GM18873 (cell line): ENCODE results near the gene LDAF1.
"Not testable (repeated sequence)": the region's sequence is repeated elsewhere in the genome, so short reads cannot be mapped to it uniquely, and the experiment has no call there.

Experiments
- ATAC-seq: cut with Tn5 transposase; IDR thresholded peaks from one replicate; pipeline ENCODE4 v1.9.1; 2021; ENCODE audit warnings: mild to moderate bottlenecking, moderate library complexity, moderate number of reproducible peaks; ENCODE audit not compliant: unreplicated experiment, low FRiP score

LDAF1 gene

DNA sequence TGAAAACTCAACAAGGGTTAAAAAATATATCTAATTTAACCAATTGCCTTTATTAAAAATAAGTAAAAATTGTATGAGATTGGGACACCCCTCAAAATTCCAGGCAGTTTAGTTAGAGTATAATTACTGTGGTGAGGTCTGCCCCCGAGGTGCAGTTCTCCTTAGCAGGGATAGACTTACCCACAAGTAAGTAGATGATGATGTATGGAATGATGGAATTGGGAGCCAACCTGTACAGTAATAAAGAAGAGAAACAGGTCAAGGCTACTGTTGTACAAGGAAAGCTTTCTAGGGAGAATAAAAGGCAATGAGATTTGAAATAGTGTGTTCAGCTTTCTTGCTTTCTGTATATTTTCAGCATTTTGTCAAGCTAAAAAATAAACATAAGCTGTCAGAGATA, 1.8 kb downstream of the LDAF1 start:
- ATAC-seq, result no peak

DNA sequence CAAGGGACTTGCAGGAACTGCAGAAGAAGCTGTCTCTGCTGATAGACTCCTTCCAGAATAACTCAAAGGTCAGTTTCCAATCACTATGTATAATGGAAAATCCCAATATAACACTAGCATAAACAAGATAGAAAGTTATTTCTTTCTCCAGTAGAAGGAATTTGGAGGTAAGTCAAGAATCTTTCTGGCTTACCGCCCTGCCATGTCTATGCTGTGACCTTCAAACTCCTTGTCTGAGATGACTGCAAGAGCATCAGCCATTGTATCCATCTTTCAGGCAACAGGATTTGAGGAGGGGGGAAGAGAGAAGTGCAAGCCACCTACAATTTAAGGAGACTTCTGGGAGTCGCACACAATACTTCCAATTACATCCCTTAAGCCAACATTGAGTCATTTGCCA, 2.7 kb downstream of the LDAF1 start:
- no peak for ATAC-seq

DNA sequence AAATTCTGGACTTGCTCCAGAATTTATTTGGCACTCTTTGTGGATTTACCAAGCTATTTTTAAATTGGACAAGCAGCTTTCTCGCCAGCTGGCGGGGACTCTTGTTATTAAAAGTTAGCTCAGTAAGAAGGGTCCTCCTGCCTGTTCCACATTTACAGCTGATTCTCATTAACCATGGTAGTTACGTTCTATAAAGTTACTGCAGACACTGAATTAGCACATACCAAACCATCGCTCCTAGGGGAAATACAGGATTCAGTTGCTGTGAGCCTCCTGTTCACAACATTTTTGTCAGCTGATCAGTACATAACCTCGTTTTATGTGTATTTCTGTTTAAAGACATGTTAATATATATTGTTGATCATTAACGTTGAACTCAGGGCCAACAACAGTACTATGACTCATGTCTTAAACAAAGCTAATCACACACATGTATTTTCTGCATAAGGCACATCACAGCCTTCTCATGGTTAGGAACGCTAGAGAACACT, 4.2 kb downstream of the LDAF1 start:
- no peak for ATAC-seq

DNA sequence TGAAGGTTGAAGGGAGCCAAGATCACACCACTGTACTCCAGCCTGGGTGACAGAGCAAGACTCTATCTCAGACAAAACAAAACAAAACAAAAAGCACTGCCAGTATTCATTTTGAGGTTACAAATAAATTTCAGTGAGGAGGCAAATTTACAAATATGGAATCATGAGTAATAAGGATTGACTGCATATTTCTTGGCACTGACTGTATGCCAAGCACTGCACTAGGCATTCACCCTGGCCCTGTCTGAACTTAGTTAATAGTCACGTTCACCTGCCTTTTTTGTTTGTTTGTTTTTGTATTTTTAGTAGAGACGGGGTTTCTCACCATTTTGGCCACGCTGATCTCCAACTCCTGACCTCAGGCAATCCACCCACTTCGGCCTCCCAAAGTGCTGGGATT, 5.1 kb downstream of the LDAF1 start:
- no peak for ATAC-seq

DNA sequence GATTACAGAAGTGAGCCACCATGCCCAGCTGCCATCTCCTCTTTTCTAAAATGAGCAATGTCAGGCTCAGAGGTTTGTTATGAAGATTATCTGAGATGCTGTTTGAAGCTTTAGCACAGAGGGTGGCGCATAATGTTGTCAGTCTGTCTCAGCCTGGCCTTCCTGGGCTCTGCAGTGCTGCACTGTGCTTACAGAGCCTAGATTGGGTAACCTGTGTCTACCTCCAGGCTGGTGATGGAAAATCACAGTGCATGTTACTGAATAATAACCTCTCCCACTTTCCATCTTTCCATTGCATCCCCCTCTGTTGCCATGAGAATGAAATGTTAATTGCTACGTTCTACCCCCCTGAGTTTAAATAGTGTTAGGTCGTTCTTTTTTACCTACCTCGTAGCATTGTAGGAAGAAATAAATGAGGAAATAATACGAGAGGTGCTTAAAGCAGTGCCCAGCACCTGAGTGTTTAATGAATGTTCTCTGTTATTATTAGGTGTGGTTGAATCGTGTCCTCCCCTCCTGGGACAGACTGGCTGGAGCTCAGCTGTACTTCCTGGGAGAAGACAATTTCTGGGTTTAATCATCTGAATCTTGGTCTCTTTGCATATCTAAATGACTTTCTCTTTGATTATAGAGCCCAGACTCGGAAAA, 6.2 kb downstream of the LDAF1 start:
- ATAC-seq, result no peak

DNA sequence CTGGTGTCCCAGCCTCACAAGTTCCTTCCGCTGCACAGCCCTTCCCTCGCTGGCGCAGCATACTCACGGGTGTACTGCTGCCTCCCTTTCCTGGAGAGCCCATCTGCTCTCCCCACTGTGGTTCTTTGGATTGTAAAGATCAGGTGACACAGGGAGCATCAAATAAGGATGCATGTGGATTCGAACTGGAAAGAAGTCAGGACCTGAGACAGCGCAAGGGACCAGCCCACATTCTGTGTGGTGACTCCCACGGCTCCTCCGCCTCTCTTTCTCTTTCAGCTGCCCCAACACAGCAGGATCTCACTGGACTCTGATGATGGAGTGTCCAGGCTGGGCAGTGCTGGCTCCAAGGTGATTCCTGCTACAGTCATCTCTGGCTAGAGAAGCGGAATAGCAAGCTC, 8.1 kb downstream of the LDAF1 start:
- no peak for ATAC-seq

DNA sequence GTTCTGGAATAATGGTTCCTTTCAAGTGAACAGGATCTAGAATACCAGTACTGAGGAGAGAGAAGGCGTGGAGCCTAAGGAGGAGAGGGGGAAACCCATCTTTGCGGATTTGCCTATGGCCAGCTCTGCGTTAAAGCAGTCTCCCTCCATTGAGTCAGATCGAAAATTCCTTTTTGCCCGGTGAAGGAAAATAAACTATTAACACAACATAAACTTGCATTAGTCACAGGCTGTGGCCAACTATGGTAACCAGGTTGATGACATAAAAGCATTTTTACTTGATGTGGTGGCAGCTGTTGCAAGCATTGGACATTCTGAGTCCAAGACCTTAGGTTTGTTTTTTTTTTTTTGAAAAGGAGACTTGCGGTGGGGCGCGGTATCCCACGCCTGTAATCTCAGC, 8.9 kb downstream of the LDAF1 start:
- no peak for ATAC-seq

DNA sequence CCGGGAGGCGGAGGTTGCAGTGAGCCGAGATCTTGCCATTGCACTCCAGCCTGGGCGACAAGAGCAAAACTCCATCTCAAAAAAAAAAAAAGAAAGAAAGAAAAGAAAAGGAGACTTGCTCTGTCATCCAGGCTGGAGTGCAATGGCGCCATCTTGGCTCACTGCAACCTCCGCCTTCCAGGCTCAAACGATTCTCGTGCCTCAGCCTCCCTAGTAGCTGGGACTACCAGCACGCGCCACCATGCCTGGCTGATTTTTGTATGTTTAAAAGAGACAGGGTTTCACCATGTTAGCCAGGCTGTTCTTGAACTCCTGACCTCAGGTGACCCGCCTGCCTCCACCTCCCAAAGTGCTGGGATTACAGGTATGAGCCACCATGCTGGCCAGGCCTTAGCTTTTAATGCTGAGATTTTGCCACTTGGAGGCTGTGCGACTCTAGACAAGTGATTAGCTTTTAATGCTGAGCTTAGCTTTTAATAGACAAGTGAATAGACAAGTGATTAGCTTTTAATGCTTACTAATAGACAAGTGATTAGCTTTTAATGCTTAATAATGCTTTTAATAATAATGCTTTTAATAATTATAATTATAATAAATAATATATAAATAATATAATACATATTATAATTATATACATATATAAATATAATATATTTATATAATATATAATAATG, 9.6 kb downstream of the LDAF1 start:
- no peak for ATAC-seq

DNA sequence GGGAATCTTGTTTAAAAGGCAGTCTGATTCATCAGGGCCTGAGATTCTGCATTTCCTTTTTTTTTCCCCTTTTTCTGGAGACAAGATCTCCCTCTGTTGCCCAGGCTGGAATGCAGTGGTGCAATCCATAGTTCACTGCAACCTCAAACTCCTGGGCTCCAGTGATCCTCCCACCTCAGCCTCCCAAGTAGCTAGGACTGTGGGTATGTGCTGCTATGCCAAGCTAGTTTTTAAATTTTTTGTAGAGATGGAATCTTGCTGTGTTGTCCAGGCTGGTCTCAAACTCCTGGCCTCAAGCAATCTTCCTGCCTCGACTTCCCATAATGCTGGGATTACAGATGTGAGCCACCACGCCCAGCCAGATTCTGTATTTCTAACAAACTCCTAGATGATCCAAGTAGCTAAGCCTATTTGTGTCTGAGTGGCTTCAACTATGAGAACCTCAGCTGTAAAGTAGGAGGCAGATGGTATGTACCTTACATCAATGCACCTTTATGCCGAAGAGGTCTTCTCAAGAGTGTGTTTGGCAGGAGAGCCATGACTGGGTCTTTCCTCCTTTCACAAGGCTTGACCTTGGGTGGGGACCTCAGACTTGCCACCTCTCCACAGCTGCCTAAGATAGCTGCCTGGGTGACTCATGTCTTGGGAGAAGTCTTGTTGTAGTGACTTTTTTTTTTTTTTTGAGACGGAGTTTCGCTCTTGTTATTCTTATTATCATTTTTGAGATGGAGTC, 10.9 kb downstream of the LDAF1 start:
- ATAC-seq, result no peak

DNA sequence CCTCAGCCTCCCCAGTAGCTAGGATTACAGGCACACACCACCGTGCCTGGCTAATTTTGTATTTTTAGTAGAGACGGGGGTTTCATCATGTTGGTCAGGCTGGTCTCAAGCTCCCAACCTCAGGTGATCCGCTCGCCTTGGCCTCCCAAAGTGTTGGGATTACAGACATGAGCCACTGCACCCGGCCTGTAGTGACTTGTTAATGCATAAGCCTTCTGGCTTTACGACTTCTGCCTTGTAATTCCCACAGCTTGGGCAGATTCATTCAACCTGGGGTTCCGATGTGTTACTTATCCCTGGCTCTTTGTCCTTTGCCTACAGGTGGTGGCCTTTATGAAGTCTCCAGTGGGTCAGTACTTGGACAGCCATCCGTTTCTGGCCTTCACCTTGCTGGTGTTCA, 11.6 kb downstream of the LDAF1 start:
- ATAC-seq, result not testable (repeated sequence)

DNA sequence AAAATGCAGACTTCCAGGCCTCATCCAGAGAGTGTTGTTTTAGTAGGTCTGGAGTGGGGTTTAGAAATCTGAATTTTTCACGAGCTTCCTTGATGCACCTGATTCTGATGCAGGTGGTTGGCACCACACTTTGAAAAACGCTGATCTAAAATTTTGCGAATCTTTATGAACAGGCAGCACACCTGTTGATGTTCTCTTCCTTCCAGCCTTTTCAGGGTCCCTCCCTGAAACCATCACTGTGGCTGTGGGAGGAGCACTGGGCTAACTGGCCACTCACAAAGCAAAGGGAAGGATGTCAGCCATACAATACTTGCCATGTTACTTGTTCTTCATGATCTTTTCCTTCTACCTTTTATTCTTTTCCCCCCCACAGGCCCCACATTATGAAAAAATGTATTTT, 14.2 kb downstream of the LDAF1 start:
- ATAC-seq, result no peak

DNA sequence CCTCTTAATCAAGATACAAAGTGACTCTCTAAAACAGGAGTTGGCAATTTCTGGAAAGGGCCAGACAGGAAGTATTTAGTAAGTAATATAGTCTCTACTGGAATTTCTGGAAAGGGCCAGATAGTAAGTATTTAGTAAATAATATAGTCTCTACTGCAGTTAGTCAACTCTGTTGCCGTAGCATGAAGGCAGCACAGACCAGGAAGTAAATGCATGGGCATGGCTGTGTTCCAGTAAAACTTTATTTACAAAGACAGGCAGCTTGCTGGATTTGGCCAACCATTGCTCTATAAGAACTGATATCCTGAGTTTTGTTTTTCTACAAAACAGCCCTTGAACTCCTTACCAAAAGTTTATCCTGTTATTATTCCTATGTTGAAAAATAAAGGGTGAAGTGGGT, 16.9 kb downstream of the LDAF1 start:
- ATAC-seq, result no peak

DNA sequence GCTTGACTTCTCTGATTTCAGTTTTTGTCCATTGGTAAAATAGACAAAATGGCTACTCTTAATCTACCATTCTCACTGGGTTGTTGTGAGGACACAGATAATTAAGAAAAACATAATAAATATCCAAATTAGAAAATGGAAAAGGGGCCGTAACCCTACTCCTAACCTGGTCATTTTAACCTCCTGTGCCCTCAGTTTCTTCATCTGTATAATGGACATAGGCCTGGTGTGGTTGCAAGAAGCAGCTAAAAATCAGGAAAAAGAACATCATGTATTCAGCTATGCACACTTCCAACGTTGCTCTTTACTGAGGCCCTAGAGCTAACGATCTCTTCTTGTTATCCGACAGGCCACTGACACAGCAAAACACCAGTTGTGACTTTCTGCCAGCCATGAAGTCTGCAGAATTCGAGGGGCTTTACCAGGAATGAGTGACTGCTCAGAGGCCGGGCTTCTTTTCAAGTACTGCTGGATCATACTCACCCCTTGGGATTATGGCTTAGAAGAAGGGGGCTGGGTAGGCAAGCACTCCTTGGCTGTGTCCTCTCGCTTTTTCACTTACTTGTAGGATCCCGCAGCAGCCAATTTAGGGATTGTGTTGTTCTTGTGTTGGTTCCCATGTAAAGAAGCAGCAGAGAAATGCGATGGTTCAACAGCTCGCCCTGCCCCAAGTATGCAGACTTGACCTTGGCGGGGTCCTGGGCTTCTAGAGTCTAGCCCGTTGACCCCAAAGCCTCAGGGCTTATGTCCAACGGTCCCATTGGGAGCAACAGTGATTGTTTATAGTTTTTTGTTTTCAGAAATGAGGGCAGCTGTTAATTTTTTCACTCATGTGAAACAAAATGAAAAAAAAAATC, 20.9 kb downstream of the LDAF1 start:
- ATAC-seq, result no peak

DNA sequence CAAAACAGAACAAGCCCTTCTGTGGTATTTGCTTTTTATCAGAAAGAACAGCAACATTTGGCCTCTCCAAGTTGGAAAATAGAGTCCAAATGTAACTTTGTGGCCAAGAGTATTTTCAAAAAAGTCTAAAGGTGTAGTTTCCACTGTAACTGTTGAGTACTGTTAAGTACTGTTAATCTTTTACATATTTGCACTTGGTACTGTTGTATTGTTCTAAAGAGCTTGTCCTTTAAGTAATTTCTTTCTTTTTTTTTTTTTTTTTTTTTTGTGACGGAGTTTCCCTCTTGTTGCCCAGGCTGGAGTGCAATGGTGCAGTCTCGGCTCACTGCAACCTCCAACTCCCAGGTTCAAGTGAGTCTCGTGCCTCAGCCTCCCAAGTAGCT, 21.5 kb downstream of the LDAF1 start:
- ATAC-seq, result no peak

DNA sequence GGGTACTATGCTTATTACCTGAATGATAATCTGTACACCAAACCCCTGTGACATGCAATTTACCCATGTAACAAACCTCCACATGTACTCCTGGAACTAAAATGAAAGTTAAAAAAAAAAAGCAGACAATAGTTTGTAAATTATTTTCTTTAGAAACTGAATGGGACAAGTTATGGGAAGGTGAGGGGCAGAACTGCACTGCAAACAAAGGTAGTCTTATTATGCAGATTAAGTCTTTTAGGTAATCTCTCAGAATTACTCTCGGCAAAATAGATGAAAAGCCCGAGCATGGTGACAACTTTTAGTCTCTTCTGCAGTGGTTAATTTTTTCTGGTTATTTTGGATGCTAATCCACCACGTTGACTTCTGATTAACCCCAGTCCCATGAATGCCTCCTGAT, 25.5 kb downstream of the LDAF1 start:
- ATAC-seq, result no peak

DNA sequence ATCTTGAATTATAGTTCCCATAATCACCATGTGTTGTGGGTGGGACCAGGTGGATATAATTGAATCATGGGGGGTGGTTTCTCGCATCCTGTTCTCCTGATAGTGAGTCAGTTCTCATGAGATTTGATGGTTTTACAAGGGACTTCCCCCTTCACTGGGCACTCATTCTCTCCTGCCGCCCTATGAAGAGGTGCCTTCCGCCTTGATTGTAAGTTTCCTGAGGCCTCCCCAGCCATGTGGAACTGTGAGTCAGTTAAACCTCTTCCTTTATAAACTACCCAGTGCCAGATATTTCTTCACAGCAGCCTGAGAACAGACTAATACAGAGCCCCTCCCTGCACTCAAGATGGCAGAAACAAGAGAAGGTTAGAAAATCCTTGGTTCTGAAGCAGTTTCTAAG, 26.4 kb downstream of the LDAF1 start:
- ATAC-seq, result no peak

DNA sequence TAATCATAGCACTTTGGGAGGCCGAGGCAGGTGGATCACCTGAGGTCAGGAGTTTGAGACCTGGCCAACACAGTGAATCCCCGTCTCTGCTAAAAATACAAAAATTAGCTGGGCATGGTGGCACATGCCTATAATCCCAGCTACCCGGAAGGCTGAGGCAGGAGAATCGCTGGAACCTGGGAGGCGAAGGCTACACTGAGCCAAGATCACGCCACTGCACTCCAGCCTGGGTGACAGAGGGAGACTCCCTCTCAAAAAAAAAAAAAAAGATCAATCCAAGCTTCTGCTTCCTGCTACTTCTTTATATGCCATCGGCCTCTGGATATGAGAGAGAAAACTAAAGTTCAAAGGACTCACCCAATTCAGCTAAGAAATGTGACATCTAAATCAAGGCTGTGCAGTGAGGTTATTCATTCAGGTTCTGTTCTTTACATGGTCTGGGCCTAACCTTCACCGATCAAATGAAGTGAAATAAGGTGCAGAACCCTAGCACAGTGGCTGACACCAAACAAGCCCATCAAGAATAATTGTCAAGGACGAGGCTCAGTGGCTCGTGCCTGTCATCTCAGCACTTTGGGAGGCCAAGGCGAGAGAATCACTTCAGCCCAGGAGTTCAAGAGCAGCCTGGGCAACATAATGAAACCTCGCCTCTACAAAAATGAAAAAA, 27.3 kb downstream of the LDAF1 start:
- ATAC-seq, result no peak

DNA sequence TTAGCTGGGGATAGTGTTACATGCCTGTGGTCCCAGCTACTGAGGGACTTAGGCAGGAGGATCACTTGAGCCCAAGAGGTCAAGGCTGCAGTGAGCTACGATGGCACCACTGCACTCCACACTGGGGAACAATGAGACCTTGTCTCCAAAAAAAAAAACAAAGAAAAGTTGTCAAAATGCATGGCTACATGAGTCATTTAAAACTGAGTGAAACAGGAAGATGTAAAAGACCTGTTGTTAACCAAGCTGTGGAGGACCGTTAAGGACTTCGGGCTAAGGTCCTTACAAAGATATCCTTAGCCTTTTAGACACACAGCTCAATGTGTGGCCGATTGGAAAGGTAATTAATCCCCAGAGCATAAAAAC, 27.8 kb downstream of the LDAF1 start:
- no peak for ATAC-seq

DNA sequence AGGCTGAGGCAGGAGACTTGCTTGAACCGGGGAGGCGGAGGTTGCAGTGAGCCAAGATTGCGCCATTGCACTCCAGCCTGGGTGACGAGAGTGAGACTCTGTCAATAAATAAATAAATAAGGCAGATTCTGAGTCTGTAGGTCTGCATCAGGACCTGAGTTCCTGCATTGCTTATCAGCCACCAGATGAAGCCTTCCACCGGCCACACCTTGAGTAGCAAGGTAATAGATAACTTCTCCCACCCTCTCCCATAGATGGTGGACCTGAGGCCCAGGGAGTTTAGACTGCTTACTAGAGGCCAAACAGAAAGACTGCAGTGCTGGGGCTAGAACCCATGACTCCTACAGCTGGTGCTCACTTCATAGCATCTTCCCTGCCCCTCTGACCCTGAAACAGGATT, 30.8 kb downstream of the LDAF1 start:
- ATAC-seq, result no peak

DNA sequence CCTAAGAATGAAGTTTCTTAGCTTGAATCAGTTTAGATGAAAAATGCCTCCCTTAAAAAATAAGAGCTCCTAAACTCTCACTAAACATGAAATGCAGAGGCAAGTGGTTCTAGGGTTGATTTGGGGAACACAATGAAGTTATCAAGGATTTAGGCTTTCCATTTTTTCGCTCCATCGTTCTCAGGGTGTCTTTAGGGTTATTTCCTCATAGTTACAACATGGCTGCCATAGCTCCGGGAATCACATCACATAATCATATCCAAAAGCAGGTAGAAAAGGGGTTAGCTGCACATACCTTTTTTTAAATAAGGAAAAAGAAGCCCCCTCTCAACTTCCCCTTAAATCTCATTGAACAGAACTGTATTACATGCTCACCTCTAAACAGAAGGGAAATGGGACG, 31.5 kb downstream of the LDAF1 start:
- no peak for ATAC-seq
